HepG2 (cell line): ENCODE results near the gene NALCN. TPM values are rescaled to one million over a fixed set of nuclear protein-coding genes. Genes with fewer than 3 reads are reported as not detected.

Experiments used
- ATAC-seq: fragments of 200-7000 bp; cut with Tn5 transposase; 3 replicates; pipeline ENCODE4 v1.9.1; 2020; ENCODE audit warnings: mild to moderate bottlenecking, moderate library complexity
- BruUV-seq: library from RNA; stranded (reverse); fragments of 400-500 nt; replicated peaks from 2 replicates; lab custom pipeline; 2021; lab: Mats Ljungman, UMichigan
- CTCF ChIA-PET: fragments of 300-600 bp; formaldehyde crosslinking; extraction: SDS; loops from one replicate; lab custom pipeline; 2021; ENCODE audit warnings: low total read pairs, inconsistent platforms, low intra/inter-chr PET ratio; lab: Yijun Ruan, JAX
- POLR2A ChIA-PET: fragments of 350-600 bp; sonication (Branson Sonifier 250); formaldehyde crosslinking; loops from one replicate; lab custom pipeline; 2020; ENCODE audit warnings: antibody characterized with exemption, inconsistent platforms; lab: Yijun Ruan, JAX
- DNase-seq: peaks from one replicate; pipeline ENCODE4 v3.0.0-alpha.2; 2015; ENCODE audit warnings: low spot score
- FAIRE-seq: peaks from 3 replicates; lab custom pipeline; 2011; peaks lifted over from hg19 to GRCh38; lab: Jason Lieb, UNC
- H2AFZ ChIP-seq: one replicate; pipeline ENCODE4 v1.6.1; 2011; ENCODE audit warnings: low read length, inconsistent platforms
- H3K27ac ChIP-seq: fragments of 300-600 bp; 3 replicates; pipeline ENCODE4 v1.8.0; 2011; ENCODE audit warnings: mixed run types, mild to moderate bottlenecking, mixed read lengths, low read length, inconsistent platforms; ENCODE audit not compliant: insufficient read depth; ENCODE audit errors: extremely low read length
- H3K27me3 ChIP-seq, 2 experiments: fragments of 200-600 bp in 1 of 2; 2 replicates in 1 of 2; 3 replicates in 1 of 2; pipeline versions ENCODE4 v1.6.0 to v1.8.0; 2011; ENCODE audit warnings: low read length in 2 of 2, mild to moderate bottlenecking in 2 of 2, moderate library complexity in 2 of 2, inconsistent platforms in 1 of 2; ENCODE audit not compliant: insufficient read depth in 2 of 2, control insufficient read depth in 1 of 2
- H3K36me3 ChIP-seq, 2 experiments: fragments of 200-600 bp in 1 of 2; replicated peaks in 1 of 2; 2 replicates in 1 of 2; 3 replicates in 1 of 2; pipeline versions ENCODE4 v1.5.1 to v1.8.0; 2011; ENCODE audit warnings: low read length in 2 of 2, inconsistent platforms in 1 of 2; ENCODE audit not compliant: insufficient read depth in 2 of 2, control insufficient read depth in 1 of 2
- H3K4me1 ChIP-seq: 2 replicates; pipeline ENCODE4 v1.5.1; 2012; ENCODE audit warnings: low read length, inconsistent platforms; ENCODE audit not compliant: insufficient read depth
- H3K4me2 ChIP-seq: 2 replicates; pipeline ENCODE4 v1.6.0; 2011; ENCODE audit warnings: low read depth, low read length, inconsistent platforms
- H3K4me3 ChIP-seq, 3 experiments: fragments of 200-600 bp in 1 of 3; sonication (generic), shearing (Covaris generic) in 1 of 3; replicated peaks in 1 of 3; 2 replicates each; pipeline ENCODE4 v1.5.1; 2011 to 2016; ENCODE audit warnings: low read length in 3 of 3, inconsistent platforms in 2 of 3, low read depth in 2 of 3, mild to moderate bottlenecking in 2 of 3, control low read depth in 1 of 3, mixed read lengths in 1 of 3; ENCODE audit not compliant: insufficient read depth in 1 of 3
- H3K79me2 ChIP-seq: one replicate; pipeline ENCODE4 v1.6.1; 2011; ENCODE audit warnings: low read length, inconsistent platforms; ENCODE audit not compliant: insufficient read depth
- H3K9ac ChIP-seq: 2 replicates; pipeline ENCODE4 v1.6.0; 2011; ENCODE audit warnings: mild to moderate bottlenecking, low read depth, low read length, inconsistent platforms; ENCODE audit not compliant: insufficient read depth
- H3K9me3 ChIP-seq: 2 replicates; pipeline ENCODE4 v1.5.1; 2012; ENCODE audit warnings: mild to moderate bottlenecking, low read length
- H4K20me1 ChIP-seq: 2 replicates; pipeline ENCODE4 v1.6.0; 2011; ENCODE audit warnings: inconsistent platforms, mild to moderate bottlenecking, low read length, moderate library complexity; ENCODE audit not compliant: insufficient read depth
- E2F1 ChIP-seq: sonication (generic); formaldehyde crosslinking; IDR thresholded peaks from 2 replicates; pipeline ENCODE4 v1.5.0; 2020; ENCODE audit warnings: missing genetic modification reagents
- PAX8 ChIP-seq: sonication (generic); formaldehyde crosslinking; IDR thresholded peaks from 2 replicates; pipeline ENCODE4 v1.8.0; 2022; ENCODE audit warnings: mild to moderate bottlenecking, missing genetic modification reagents, borderline replicate concordance
- REL ChIP-seq: sonication (generic); formaldehyde crosslinking; conservative IDR thresholded peaks from 2 replicates; pipeline ENCODE4 v1.8.0; 2022; ENCODE audit warnings: mild to moderate bottlenecking, missing genetic modification reagents, moderate library complexity
- ZNF12 ChIP-seq: sonication (generic); formaldehyde crosslinking; IDR thresholded peaks from 2 replicates; pipeline ENCODE4 v1.5.0; 2020; ENCODE audit warnings: missing genetic modification reagents
- ZNF34 ChIP-seq: sonication (generic); formaldehyde crosslinking; IDR thresholded peaks from 2 replicates; pipeline ENCODE4 v1.4.0; 2020; ENCODE audit warnings: mild to moderate bottlenecking, missing genetic modification reagents, borderline replicate concordance
- ZNF691 ChIP-seq: sonication (generic); formaldehyde crosslinking; IDR thresholded peaks from 2 replicates; pipeline ENCODE4 v1.4.0; 2020; ENCODE audit warnings: missing genetic modification reagents, low read depth, mild to moderate bottlenecking, borderline replicate concordance
- ZNF777 ChIP-seq: sonication (generic); formaldehyde crosslinking; IDR thresholded peaks from 2 replicates; pipeline ENCODE4 v1.4.0; 2020; ENCODE audit warnings: missing genetic modification reagents
- ZNF784 ChIP-seq: sonication (generic); formaldehyde crosslinking; IDR thresholded peaks from 2 replicates; pipeline ENCODE4 v1.5.1; 2020; ENCODE audit warnings: missing genetic modification reagents, mild to moderate bottlenecking, borderline replicate concordance
- ZSCAN30 ChIP-seq: sonication (generic); formaldehyde crosslinking; IDR thresholded peaks from 2 replicates; pipeline ENCODE4 v1.5.0; 2020; ENCODE audit warnings: mild to moderate bottlenecking, missing genetic modification reagents
- ZSCAN5A ChIP-seq: sonication (generic); formaldehyde crosslinking; IDR thresholded peaks from 2 replicates; pipeline ENCODE4 v1.8.0; 2022; ENCODE audit warnings: mild to moderate bottlenecking, missing genetic modification reagents, borderline replicate concordance
- WGBS: methylation state at CpG from one replicate; pipeline ENCODE4 v1.1.6; 2017; ENCODE audit warnings: low lambda C conversion rate; 5-methylcytosine and 5-hydroxymethylcytosine counted together
- in situ Hi-C: cut with HindIII; loops from 2 replicates; pipeline ENCODE4 v1.10.0; 2017; ENCODE audit warnings: low pct_unique_long_range_greater_than_20kb; ENCODE audit not compliant: extremely low pct_ligation_motif_present
- intact Hi-C: fragments of 100-400 bp; cut with micrococcal nuclease; formaldehyde crosslinking; loops from one replicate; pipeline ENCODE4 v1.10.0; 2022; ENCODE audit not compliant: unreplicated experiment
- polyA plus RNA-seq, 8 experiments: library from polyadenylated mRNA; depleted of rRNA in 3 of 8; stranded (reverse) in 7 of 8; unstranded in 1 of 8; fragments of >200 nt; fragmentation: Illumina TruSeq in 4 of 8; extraction: Trizol in 4 of 8; gene quantifications; 2 replicates each; pipeline versions ENCODE4 v1.2.1 to v1.2.3, GENCODE V29; 2011 to 2016; ENCODE audit warnings: low read depth in 4 of 8, missing spikeins in 1 of 8, mixed read lengths in 1 of 8; ENCODE audit not compliant: insufficient read depth in 1 of 8
- total RNA-seq, 5 experiments: library from RNA; depleted of rRNA; stranded (reverse); fragments of >200 nt; fragmentation: Illumina TruSeq; extraction: Trizol; gene quantifications; 2 replicates each; pipeline ENCODE4 v1.2.3, GENCODE V29; 2016; ENCODE audit warnings: low read depth in 1 of 5

NALCN gene
- total and polyA plus RNA-seq, 2 of the 13 experiments (the other 11 are each of a cell fraction or from before 2014, with no cell fraction given) = not detected

- no peak overlapping the region for H3K4me2 ChIP-seq
- H3K79me2 ChIP-seq = no peaks in the 10 kb centered on the region
- no peaks in the 10 kb centered on the region for H3K4me1 ChIP-seq
- DNase-seq (no peak), ATAC-seq (no peak), FAIRE-seq (no peak)
- H3K9ac ChIP-seq = no peak overlapping the region
- H3K27ac ChIP-seq = no peak overlapping the region
- CTCF ChIA-PET = no interaction called here
- in situ Hi-C loops = no loop called here
- 0 out of 5 replicates have a peak, but pooled peaks cover 0 to 2% of the 10 kb centered on the region in 2 experiments for H3K27me3 ChIP-seq
- H3K9me3 ChIP-seq = no peaks in the 10 kb centered on the region
- POLR2A ChIA-PET = no interaction called here
- no peak for TF ChIP-seq ZNF784 (CRISPR knock-in tag)
- TF ChIP-seq ZSCAN30 (CRISPR knock-in tag) = no peak
- no peak for TF ChIP-seq ZNF691 (CRISPR knock-in tag)
- no peak for TF ChIP-seq REL (CRISPR knock-in tag)
- TF ChIP-seq ZNF777 (CRISPR knock-in tag) = no peak
- no peak for TF ChIP-seq ZSCAN5A
- no peak for TF ChIP-seq PAX8 (CRISPR knock-in tag)
- TF ChIP-seq ZNF34 (CRISPR knock-in tag) = no peak
- TF ChIP-seq ZNF12 (CRISPR knock-in tag) = no peak
- TF ChIP-seq E2F1 (CRISPR knock-in tag) = no peak
- H2AFZ ChIP-seq = no peak overlapping the region
- no peak overlapping the region for H3K4me3 ChIP-seq
- 40% methylated on average over 9 of the region's 9 CpGs for WGBS
- H4K20me1 ChIP-seq = no peaks in the 10 kb centered on the region
- no peaks in the 10 kb centered on the region for H3K36me3 ChIP-seq
- BruUV-seq = no TSS peak
- intact Hi-C loops = no loop called here
These were observed 235.1 kb downstream of the NALCN start for GRCh38 chr13:101181076-101181685.
